ENCODE measurements around the gene PDZD2.

GRCh38 chr5:32030222-32030621 lies 391.3 kb downstream of the PDZD2 start:
- TF ChIP-seq CTCF (conservative IDR thresholded peaks at IDR 0.05; ENCODE audit: low read length) = no peak
- TF ChIP-seq EZH2phosphoT487 (IDR thresholded peaks at IDR 0.05; ENCODE audit: borderline replicate concordance) = no peak

Data from Loucy (cell line).